ENCODE measurements around the gene NPBWR2. TPM values are rescaled to one million over a fixed set of nuclear protein-coding genes. Genes with fewer than 3 reads are reported as not detected.

Gene NPBWR2
- total and polyA plus RNA-seq, 2 donors (not counting 3 experiments of a cell fraction or from before 2014, with no cell fraction given): not detected

GRCh38 chr20:64155258-64156135 is 48.1 kb upstream of the NPBWR2 start:
- Histone ChIP-seq H3K4me1 (ENCODE audit: control insufficient read depth, extremely low read depth, insufficient read depth, low read length) (no peaks in the 10 kb centered on the region), H2AFZ (ENCODE audit: low read depth, low read length) (no peak overlapping the region), H3K9me1 (replicated peaks; ENCODE audit: control insufficient read depth, extremely low read depth, insufficient read depth, low read length) (no peaks in the 10 kb centered on the region), H3K36me3 (ENCODE audit: control insufficient read depth in 2 of 2, extremely low read depth in 1 of 2, insufficient read depth in 2 of 2, low read length in 2 of 2) (no peaks in the 10 kb centered on the region), H3K79me2 (ENCODE audit: control insufficient read depth, insufficient read depth, low read length) (no peaks in the 10 kb centered on the region), H3K4me2 (ENCODE audit: insufficient read depth, low read length) (no peak overlapping the region), H3K9ac (replicated peaks; ENCODE audit: extremely low read depth, insufficient read depth, low read length) (no peak overlapping the region), H3K27me3 (ENCODE audit: control insufficient read depth in 2 of 2, insufficient read depth in 2 of 2, low read length in 2 of 2) (no peaks in the 10 kb centered on the region), H3K9me3 (replicated peaks; ENCODE audit: control insufficient read depth, insufficient read depth, low read length) (no peaks in the 10 kb centered on the region), H4K20me1 (replicated peaks; ENCODE audit: control insufficient read depth, extremely low read depth, insufficient read depth, low read length) (no peaks in the 10 kb centered on the region), H3K4me3 (replicated peaks in 1 of 3; ENCODE audit: insufficient read depth in 1 of 3, low read depth in 1 of 3, low read length in 3 of 3) (no peak overlapping the region), H3K27ac (ENCODE audit: insufficient read depth, low read depth, low read length) (no peak overlapping the region)
- no peak for FAIRE-seq
- BruUV-seq (replicated peaks): no TSS peak
- intact Hi-C loops (cut with micrococcal nuclease) (no loop called here), dilution Hi-C loops (cut with MboI; ENCODE audit: extremely low pct_ligation_motif_present, low sequenced_read_pairs) (no loop called here)
- ChIA-PET POLR2A (no interaction called here), CTCF (interaction anchor here (1.1 kb wide), 1 partner anchor 72 kb away, joined by 3 read pairs; no protein-coding TSS in a partner anchor)
- no peak for DNase-seq (ENCODE audit: low read depth, low spot score)
- TF ChIP-seq POLR2AphosphoS5 (IDR thresholded peaks at IDR 0.05; ENCODE audit: insufficient read depth, low read depth, low read length) (no peak), FOS (IDR thresholded peaks at IDR 0.05; ENCODE audit: borderline replicate concordance, insufficient read depth, low read length) (no peak), JUN (IDR thresholded peaks at IDR 0.05; ENCODE audit: borderline replicate concordance, insufficient read depth, insufficient read length, low read depth) (no peak), EZH2 (IDR thresholded peaks at IDR 0.05; ENCODE audit: borderline replicate concordance, low read depth, low read length, severe bottlenecking) (no peak)
- TF ChIP-seq, protein P1, sequence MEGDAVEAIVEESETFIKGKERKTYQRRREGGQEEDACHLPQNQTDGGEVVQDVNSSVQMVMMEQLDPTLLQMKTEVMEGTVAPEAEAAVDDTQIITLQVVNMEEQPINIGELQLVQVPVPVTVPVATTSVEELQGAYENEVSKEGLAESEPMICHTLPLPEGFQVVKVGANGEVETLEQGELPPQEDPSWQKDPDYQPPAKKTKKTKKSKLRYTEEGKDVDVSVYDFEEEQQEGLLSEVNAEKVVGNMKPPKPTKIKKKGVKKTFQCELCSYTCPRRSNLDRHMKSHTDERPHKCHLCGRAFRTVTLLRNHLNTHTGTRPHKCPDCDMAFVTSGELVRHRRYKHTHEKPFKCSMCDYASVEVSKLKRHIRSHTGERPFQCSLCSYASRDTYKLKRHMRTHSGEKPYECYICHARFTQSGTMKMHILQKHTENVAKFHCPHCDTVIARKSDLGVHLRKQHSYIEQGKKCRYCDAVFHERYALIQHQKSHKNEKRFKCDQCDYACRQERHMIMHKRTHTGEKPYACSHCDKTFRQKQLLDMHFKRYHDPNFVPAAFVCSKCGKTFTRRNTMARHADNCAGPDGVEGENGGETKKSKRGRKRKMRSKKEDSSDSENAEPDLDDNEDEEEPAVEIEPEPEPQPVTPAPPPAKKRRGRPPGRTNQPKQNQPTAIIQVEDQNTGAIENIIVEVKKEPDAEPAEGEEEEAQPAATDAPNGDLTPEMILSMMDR (IDR thresholded peaks at IDR 0.05; ENCODE audit: extremely low read depth in 1 of 2, insufficient read depth in 1 of 2, low read depth in 1 of 2, low read length in 2 of 2): no peak
